Trophoblast cell (in vitro differentiated cells and primary cell): ENCODE data around the gene SLC5A12.

Experiments used
- DNase-seq, 2 donors: peaks; one replicate each; pipeline ENCODE4 v3.0.0-alpha.2; 2016
- H2AFZ ChIP-seq: 2 replicates; pipeline ENCODE4 v1.6.1; 2013; ENCODE audit warnings: low read length, moderate library complexity, mild to moderate bottlenecking; ENCODE audit not compliant: insufficient read depth, poor library complexity
- H2AK5ac ChIP-seq: 2 replicates; pipeline ENCODE4 v1.6.1; 2013; ENCODE audit warnings: mild to moderate bottlenecking, low read length
- H2BK120ac ChIP-seq: 2 replicates; pipeline ENCODE4 v1.6.1; 2013; ENCODE audit warnings: low read length, mild to moderate bottlenecking, moderate library complexity; ENCODE audit not compliant: insufficient read depth, poor library complexity
- H2BK12ac ChIP-seq: 2 replicates; pipeline ENCODE4 v1.6.1; 2013; ENCODE audit warnings: mild to moderate bottlenecking, low read length, moderate library complexity
- H2BK5ac ChIP-seq: 2 replicates; pipeline ENCODE4 v1.6.1; 2013; ENCODE audit warnings: low read length, low read depth, moderate library complexity, mild to moderate bottlenecking; ENCODE audit not compliant: poor library complexity
- H3K14ac ChIP-seq: 2 replicates; pipeline ENCODE4 v1.6.1; 2013; ENCODE audit warnings: mild to moderate bottlenecking, low read length
- H3K18ac ChIP-seq: 2 replicates; pipeline ENCODE4 v1.6.1; 2013; ENCODE audit warnings: mild to moderate bottlenecking, low read length
- H3K23ac ChIP-seq: 2 replicates; pipeline ENCODE4 v1.6.1; 2013; ENCODE audit warnings: low read length
- H3K27ac ChIP-seq: 2 replicates; pipeline ENCODE4 v1.5.1; 2013; ENCODE audit warnings: low read depth, mild to moderate bottlenecking, inconsistent platforms, low read length, moderate library complexity
- H3K27me3 ChIP-seq: 2 replicates; pipeline ENCODE4 v1.6.1; 2013; ENCODE audit warnings: inconsistent platforms, mild to moderate bottlenecking, low read length, moderate library complexity; ENCODE audit not compliant: insufficient read depth
- H3K36me3 ChIP-seq, 2 experiments: 1 replicate in 1 of 2; 2 replicates in 1 of 2; pipeline ENCODE4 v1.6.1; 2013; ENCODE audit warnings: low read length in 2 of 2, mild to moderate bottlenecking in 2 of 2, moderate library complexity in 1 of 2; ENCODE audit not compliant: insufficient read depth in 2 of 2, control insufficient read depth in 1 of 2
- H3K4ac ChIP-seq: 2 replicates; pipeline ENCODE4 v1.6.1; 2013; ENCODE audit warnings: low read depth, mild to moderate bottlenecking, low read length, moderate library complexity
- H3K4me1 ChIP-seq, 2 experiments: 1 replicate in 1 of 2; 2 replicates in 1 of 2; pipeline ENCODE4 v1.6.1; 2013; ENCODE audit warnings: low read length in 2 of 2, mild to moderate bottlenecking in 2 of 2, moderate library complexity in 1 of 2; ENCODE audit not compliant: insufficient read depth in 2 of 2, control insufficient read depth in 1 of 2
- H3K4me2 ChIP-seq: 2 replicates; pipeline ENCODE4 v1.6.1; 2013; ENCODE audit warnings: inconsistent platforms, mild to moderate bottlenecking, low read length, moderate library complexity
- H3K4me3 ChIP-seq: 2 replicates; pipeline ENCODE4 v1.5.1; 2013; ENCODE audit warnings: mild to moderate bottlenecking, low read depth, low read length, inconsistent platforms
- H3K79me1 ChIP-seq: one replicate; pipeline ENCODE4 v1.6.1; 2013; ENCODE audit warnings: low read length
- H3K79me2 ChIP-seq: 2 replicates; pipeline ENCODE4 v1.6.1; 2013; ENCODE audit warnings: low read length, mild to moderate bottlenecking; ENCODE audit not compliant: control insufficient read depth, insufficient read depth, poor library complexity
- H3K9ac ChIP-seq: 2 replicates; pipeline ENCODE4 v1.6.1; 2013; ENCODE audit warnings: mild to moderate bottlenecking, low read length
- H3K9me3 ChIP-seq: 2 replicates; pipeline ENCODE4 v1.6.1; 2013; ENCODE audit warnings: low read depth, mild to moderate bottlenecking, control low read depth, inconsistent platforms, low read length; ENCODE audit not compliant: insufficient read depth
- H4K12ac ChIP-seq: 2 replicates; pipeline ENCODE4 v1.6.1; 2013; ENCODE audit warnings: low read depth, mild to moderate bottlenecking, low read length, moderate library complexity
- H4K8ac ChIP-seq: 2 replicates; pipeline ENCODE4 v1.6.1; 2013; ENCODE audit warnings: low read depth, mild to moderate bottlenecking, low read length, moderate library complexity
- H4K91ac ChIP-seq: one replicate; pipeline ENCODE4 v1.6.1; 2013; ENCODE audit warnings: low read depth, mild to moderate bottlenecking, low read length, moderate library complexity
- WGBS: extraction: QIAGEN DNeasy Blood & Tissue Kit; methylation state at CpG from one replicate; pipeline ENCODE4 v1.1.7; 2013; ENCODE audit warnings: missing lambda C conversion rate; ENCODE audit not compliant: insufficient read length, insufficient coverage; ENCODE audit errors: extremely low coverage; 5-methylcytosine and 5-hydroxymethylcytosine counted together

SLC5A12 gene

DNA sequence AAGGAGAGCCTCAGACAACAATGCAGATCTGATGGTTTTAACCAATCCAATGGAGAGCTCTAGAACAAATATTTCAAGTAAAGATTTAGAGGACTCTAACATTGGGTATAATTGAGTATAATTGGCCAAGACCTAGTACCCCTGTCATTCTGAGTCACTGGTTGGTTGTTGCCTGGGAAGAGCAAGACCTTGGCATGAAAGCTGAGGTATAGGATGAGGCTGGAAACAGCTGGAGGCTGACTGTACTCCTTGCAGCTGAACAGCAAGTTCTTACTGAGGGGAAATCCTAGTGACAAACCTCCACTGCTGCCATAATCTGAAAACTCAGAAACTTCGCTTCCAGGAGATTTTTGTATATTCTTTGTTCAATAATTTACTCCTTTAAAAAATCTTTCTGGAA, 95.5 kb downstream of the SLC5A12 start:
- Histone ChIP-seq H4K91ac (no peak overlapping the region), H3K79me2 (no peaks in the 10 kb centered on the region), H3K4me2 (no peak overlapping the region), H3K4me3 (no peak overlapping the region), H3K4me1 (no peaks in the 10 kb centered on the region), H3K4ac (no peak overlapping the region), H4K8ac (no peak overlapping the region), H2AFZ (no peak overlapping the region), H3K14ac (no peak overlapping the region), H3K27me3 (no peaks in the 10 kb centered on the region), H3K36me3 (no peaks in the 10 kb centered on the region), H3K9ac (no peak overlapping the region), H4K12ac (no peak overlapping the region), H2BK12ac (no peak overlapping the region), H2BK120ac (no peak overlapping the region), H2AK5ac (no peak overlapping the region), H2BK5ac (no peak overlapping the region), H3K23ac (no peak overlapping the region), H3K9me3 (no peaks in the 10 kb centered on the region), H3K18ac (no peak overlapping the region), H3K79me1 (no peaks in the 10 kb centered on the region), H3K27ac (no peak overlapping the region)
- no CpG with 5 or more reads among the region's 1 CpG for WGBS
- DNase-seq = no peak

DNA sequence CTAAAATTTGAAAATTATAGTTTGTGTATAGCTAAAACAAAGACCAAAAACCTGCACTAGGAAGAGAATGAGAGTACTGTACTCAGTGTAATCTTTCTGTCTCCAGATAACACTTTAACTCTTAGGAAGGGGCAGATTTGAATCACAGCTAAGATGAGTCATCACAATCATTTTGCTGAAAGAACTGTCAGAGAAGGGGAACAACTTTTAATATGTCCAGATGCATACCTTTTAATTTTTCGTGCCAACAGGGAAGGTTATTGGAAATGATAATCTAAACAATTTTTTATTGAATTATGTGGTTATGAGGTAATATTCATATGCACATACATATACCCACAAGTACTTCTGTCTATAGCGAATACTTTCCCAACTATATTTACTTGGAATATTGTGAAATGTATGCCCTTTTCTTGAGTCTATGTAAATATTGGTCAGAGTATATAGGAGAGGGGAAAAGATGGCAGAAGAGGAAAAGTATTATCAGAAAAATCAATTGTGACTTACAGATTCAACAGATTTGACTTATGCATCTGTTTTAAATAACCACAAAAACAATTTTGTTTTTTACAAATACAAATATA, 98.7 kb downstream of the SLC5A12 start:
- H3K27me3 ChIP-seq = no peaks in the 10 kb centered on the region
- H3K4ac ChIP-seq = no peak overlapping the region
- no peaks in the 10 kb centered on the region for H3K36me3 ChIP-seq
- no peak overlapping the region for H4K12ac ChIP-seq
- no peak overlapping the region for H2AFZ ChIP-seq
- H3K4me1 ChIP-seq = no peaks in the 10 kb centered on the region
- no peak overlapping the region for H3K4me3 ChIP-seq
- H2BK12ac ChIP-seq = no peak overlapping the region
- no CpG with 5 or more reads among the region's 2 CpGs for WGBS
- H2BK5ac ChIP-seq = no peak overlapping the region
- H3K4me2 ChIP-seq = no peak overlapping the region
- no peak overlapping the region for H4K91ac ChIP-seq
- H2AK5ac ChIP-seq = no peak overlapping the region
- no peak overlapping the region for H3K27ac ChIP-seq
- no peak overlapping the region for H4K8ac ChIP-seq
- no peak overlapping the region for H3K14ac ChIP-seq
- no peaks in the 10 kb centered on the region for H3K9me3 ChIP-seq
- no peaks in the 10 kb centered on the region for H3K79me1 ChIP-seq
- no peaks in the 10 kb centered on the region for H3K79me2 ChIP-seq
- no peak overlapping the region for H3K18ac ChIP-seq
- no peak overlapping the region for H3K9ac ChIP-seq
- no peak overlapping the region for H3K23ac ChIP-seq
- H2BK120ac ChIP-seq = no peak overlapping the region
- DNase-seq = peak in 1 of 2 donors; percentile 4

DNA sequence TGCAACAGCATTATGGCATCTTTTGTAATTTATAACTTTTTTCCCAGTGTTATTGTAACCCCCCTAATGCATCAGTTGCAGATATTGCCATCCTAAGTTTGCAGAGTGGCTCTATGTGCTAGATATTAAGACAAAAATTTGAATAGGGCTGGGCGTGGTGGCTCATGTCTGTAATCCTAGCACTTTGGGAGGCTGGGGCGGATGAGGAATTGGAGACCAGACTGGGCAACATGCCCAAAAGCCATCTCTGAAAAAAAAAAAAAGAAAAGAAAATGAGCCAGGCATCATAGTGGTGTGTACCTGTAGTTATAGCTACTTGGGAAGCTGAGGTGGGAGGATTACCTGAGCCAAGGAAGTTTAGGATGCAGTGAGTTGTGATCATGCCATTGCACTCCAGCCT, 99.7 kb downstream of the SLC5A12 start:
- no peak overlapping the region for H3K4me2 ChIP-seq
- no peak overlapping the region for H2BK5ac ChIP-seq
- H3K18ac ChIP-seq = no peak overlapping the region
- no peak overlapping the region for H3K27ac ChIP-seq
- no peak overlapping the region for H2AFZ ChIP-seq
- H3K79me2 ChIP-seq = no peaks in the 10 kb centered on the region
- H2AK5ac ChIP-seq = no peak overlapping the region
- H3K4me1 ChIP-seq = no peaks in the 10 kb centered on the region
- DNase-seq = no peak
- H3K4me3 ChIP-seq = no peak overlapping the region
- no peak overlapping the region for H3K9ac ChIP-seq
- no peak overlapping the region for H3K4ac ChIP-seq
- no peak overlapping the region for H3K14ac ChIP-seq
- H4K91ac ChIP-seq = no peak overlapping the region
- no peaks in the 10 kb centered on the region for H3K27me3 ChIP-seq
- no peak overlapping the region for H4K12ac ChIP-seq
- H4K8ac ChIP-seq = no peak overlapping the region
- no peaks in the 10 kb centered on the region for H3K36me3 ChIP-seq
- H3K23ac ChIP-seq = no peak overlapping the region
- no peaks in the 10 kb centered on the region for H3K9me3 ChIP-seq
- WGBS = no CpG with 5 or more reads among the region's 2 CpGs
- H2BK12ac ChIP-seq = no peak overlapping the region
- H3K79me1 ChIP-seq = no peaks in the 10 kb centered on the region
- no peak overlapping the region for H2BK120ac ChIP-seq

DNA sequence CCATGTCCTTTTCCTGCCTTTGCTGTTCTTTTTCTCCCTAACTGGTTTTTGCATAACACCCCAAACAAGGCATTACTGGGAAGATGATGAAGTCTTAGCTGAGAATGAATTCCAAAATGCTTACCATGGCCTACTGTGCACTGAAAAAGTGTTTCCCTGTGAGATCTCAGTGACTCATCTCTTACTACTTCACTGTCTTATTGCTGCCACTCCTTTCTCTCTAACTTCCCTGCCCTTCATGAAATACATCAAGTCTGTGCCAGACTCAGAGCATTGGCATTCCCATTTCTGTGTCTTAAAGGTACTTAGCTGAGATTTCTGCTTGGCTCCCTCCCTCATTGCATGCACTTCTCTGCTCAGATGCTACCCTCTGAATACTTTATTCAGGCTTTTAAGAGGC, 100.7 kb downstream of the SLC5A12 start:
- Histone ChIP-seq H3K79me2 (no peaks in the 10 kb centered on the region), H3K4me1 (no peaks in the 10 kb centered on the region), H3K4ac (no peak overlapping the region)

More for the DNA sequence above, 100.7 kb downstream of the SLC5A12 start:
- no peak overlapping the region for H4K91ac ChIP-seq
- no peak overlapping the region for H4K12ac ChIP-seq
- H3K18ac ChIP-seq = no peak overlapping the region
- H2BK12ac ChIP-seq = no peak overlapping the region
- H4K8ac ChIP-seq = no peak overlapping the region
- no peak overlapping the region for H2AFZ ChIP-seq
- H3K27me3 ChIP-seq = no peaks in the 10 kb centered on the region
- peak in 1 of 2 donors; percentile 44 for DNase-seq
- no peaks in the 10 kb centered on the region for H3K9me3 ChIP-seq
- no peak overlapping the region for H3K4me3 ChIP-seq
- H3K27ac ChIP-seq = no peak overlapping the region
- H3K79me1 ChIP-seq = no peaks in the 10 kb centered on the region
- H3K4me2 ChIP-seq = no peak overlapping the region
- H3K23ac ChIP-seq = no peak overlapping the region
- H2BK120ac ChIP-seq = no peak overlapping the region
- H3K14ac ChIP-seq = no peak overlapping the region
- H2AK5ac ChIP-seq = no peak overlapping the region
- no peaks in the 10 kb centered on the region for H3K36me3 ChIP-seq
- no peak overlapping the region for H3K9ac ChIP-seq
- no peak overlapping the region for H2BK5ac ChIP-seq
